HG02938 (cell line): ENCODE results near the gene TBC1D24.
"Not testable (repeated sequence)": the region's sequence is repeated elsewhere in the genome, so short reads cannot be mapped to it uniquely, and the experiment has no call there.

Experiments
- ATAC-seq: cut with Tn5 transposase; IDR thresholded peaks from one replicate; pipeline ENCODE4 v1.9.1; 2021; ENCODE audit warnings: mild to moderate bottlenecking, moderate library complexity; ENCODE audit not compliant: unreplicated experiment

The TBC1D24 gene

DNA sequence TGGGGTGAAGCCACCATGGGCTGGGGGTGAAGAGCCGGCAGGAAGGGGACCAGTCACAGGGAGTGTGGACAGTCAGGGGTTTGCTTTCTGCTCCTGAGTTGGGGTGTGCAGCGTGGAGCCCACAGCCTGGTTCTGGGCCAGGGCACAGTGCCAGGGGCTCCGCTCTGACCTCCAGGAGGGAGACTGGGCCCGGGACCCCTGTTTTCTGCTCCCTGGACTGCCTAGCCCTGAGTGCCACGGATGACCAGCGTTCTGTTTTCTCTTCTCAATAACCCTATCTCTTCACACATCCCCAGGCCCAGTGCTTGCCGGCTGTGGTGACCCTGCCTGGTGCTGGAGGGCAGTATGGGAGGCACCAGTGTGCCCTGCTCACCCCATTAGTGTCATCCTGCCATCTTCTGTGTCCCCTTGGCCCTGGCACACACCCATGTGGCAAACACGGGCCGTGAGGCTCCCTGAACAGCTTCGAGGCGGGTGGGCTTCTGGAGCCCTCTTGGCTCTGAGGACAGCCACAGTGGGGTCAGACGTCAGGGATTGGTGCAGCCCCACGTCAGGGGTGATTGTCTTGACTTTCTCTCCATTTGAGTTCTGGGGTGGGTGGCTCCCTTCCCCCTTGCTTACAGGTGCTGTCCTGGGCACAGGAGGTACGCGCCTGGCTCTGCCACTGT lies 55.2 kb downstream of the TBC1D24 start:
- no peak for ATAC-seq

DNA sequence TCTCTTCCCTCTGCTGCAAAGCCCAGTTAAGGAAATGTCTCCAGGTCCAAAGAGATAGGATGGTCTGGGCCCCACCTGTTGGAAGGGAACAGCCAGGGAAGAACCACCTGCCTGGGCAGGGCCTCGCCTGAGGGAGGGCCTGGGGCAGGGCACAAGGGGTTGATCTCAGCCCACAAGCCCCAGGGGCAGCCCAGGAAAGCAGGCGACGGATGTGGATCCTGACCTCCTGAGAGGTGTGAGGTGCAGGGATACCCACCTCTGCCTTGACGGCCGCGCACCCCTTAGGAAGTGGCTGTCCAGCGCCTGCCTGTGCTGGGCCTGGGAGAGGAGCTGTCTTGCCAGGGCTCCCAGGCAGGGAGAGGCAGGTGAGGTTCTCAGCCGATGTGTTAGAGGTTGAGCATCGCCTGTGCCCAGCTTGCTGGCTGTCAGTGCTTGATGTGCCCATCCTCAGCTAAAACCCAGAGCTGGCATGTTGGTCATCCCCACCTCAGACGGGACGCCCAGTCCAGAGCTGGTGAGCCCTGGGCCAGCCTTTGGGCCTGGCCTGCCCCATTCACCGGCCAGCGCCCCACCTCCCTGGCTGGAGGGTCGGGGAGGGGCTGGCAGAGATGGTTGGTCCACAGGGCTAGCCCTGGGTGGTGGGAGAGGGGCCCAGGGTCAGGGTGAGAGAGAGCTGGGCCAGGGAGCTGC lies 55.8 kb downstream of the TBC1D24 start:
- no peak for ATAC-seq

DNA sequence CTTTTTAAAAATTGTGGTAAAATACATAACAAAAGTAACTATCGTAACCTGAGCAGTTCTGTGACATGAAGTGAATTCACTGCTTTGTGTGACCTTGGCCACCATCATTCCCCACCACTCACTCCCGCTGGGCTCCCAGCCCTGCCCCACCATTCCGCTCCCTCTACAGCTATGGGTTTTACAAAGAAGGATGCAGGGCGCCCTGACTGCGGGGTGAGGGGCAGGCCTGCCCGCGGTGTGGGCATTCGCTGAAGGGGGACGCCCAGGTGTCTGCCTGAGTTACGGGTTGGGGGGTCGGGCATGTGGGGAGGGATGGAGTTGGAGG lies 56.4 kb downstream of the TBC1D24 start, which contains the start of gene CEMP1:
CEMP1 (minus strand) TSS at position 38 of the 325 bp plus-strand sequence. CDS start 335 bp downstream, outside the sequence.
- no peak for ATAC-seq

DNA sequence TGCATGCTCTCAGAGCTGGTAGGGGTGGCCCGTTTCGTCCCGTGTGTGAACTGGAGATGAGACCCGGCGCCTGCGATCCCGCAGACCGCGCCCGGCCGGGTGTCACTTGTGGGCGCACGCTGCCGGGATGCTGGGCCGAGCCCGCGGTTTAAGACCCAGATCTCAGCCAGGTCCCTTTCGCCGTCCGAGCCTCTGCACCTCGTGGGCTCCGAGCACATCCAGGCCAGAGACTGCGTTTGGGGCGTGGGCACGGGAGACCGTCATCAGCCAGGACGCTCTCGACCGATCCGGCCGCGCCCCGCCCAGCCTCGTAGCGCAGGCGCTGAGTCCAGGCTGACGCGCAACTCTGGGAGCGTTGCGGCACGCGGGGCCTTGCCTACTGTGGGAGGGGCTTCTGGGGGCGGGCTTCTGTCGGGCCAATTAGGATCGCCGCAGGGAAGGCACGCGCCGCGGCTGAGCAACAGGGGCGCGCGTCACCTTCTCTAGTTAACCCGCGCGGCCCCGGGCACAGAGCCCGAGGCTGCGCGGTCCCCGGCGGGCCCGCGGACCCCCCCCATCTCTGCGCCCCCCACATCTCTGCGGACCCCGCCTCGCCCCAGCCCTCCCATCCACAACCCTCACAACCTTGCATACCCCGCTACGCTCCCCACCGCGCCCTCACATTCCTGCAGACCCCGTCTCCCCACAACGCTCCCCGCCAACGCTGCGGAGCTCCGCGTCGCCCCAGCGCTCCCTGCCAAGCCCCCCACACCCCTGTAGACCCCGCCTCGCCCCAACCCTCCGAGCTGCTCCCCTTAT lies 57.0 kb downstream of the TBC1D24 start:
- ATAC-seq = peak; percentile 74

DNA sequence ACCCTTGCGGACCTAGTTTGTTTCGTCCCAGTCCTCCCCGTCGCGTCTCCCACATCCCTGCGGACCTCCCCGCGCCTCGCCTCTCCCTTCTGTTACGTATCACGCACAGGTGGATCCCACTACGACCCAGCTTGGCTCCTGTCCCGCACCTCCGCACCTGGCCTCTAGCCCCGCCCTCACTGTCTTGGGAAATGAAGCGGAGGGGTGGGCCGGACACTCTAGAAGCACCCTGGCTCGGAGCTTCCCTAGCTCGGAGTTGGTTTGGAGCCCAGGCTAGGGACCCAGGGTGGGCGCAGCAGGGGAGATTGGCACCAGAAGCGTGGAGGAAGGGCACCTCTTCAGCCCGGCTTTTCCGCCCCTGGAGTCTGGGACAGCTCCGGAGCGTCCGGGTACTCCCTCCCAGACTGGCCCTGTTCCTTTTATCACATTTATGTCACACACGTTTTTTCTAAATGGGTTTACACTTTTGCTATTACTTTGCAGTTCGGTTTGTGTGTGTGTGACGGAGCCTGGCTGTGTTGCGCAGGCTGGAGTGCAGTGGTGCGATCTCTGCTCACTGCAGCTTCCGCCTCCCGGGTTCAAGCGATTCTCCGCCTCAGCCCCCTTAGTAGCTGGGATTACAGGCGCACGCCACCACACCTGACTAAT lies 57.7 kb downstream of the TBC1D24 start:
- no peak for ATAC-seq

DNA sequence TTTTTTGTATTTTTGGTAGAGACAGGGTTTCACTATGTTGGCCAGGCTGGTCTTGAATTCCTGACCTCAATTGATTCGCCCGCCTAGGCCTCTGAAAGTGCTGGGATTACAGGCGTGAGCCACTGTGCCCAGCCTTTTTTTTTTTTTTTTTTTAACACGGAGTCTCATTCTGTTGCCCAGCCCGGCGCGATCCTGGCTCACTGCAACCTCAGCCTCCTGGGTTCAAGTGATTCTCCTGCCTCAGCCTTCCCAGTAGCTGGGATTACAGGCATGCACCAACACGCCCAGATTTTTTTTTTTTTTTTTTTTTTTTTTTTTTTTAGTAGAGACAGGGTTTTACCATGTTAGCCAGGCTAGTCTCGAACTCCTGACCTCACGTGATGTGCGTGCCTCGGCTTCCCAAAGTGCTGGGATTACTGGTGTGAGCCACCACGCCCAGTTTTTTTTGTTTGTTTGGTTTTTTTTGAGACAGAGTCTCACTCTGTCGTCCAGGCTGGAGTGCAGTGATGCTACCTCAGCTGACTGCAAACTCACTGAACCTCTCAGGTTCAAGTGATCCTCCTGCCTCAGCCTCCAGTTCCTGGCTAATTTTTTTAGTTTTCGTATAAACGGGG lies 58.3 kb downstream of the TBC1D24 start:
- ATAC-seq = not testable (repeated sequence)

DNA sequence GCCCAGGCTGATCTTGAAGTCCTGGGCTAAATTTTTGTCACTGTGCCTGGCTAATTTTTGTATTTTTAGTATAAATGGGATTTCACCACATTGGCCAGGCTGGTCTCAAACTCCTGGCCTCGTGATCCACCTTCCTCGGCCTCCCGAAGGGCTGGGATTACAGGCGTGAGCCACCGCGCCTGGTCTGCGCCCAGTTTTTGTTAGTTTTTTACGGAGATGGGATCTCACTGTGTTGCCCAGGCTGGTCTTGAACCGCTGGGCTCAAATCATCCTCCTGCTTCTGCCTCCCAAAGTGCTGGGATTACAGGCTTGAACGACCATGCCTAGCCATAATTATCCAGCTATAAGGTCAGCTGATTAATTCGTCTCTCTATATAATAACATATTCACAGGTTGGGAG lies 59.0 kb downstream of the TBC1D24 start:
- ATAC-seq = no peak

DNA sequence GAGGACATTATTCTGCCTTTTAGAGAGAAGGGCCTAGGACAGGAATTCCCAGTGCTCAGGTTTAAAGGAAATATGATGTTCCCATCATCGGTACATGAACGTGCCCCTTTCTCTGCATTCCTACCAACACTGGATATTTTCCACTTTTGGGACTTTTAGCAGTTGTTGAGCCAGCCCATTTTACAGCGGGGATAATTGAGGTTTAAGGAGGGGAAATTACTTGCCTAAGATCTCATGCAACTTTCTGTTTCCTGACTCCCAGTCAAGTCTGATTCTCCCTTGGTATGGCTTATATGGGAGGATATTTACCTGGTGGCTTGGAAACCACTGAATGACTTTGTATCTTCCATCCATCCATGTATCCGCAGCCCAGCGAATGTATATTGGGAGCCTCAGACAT lies 59.4 kb downstream of the TBC1D24 start:
- not testable (repeated sequence) for ATAC-seq

DNA sequence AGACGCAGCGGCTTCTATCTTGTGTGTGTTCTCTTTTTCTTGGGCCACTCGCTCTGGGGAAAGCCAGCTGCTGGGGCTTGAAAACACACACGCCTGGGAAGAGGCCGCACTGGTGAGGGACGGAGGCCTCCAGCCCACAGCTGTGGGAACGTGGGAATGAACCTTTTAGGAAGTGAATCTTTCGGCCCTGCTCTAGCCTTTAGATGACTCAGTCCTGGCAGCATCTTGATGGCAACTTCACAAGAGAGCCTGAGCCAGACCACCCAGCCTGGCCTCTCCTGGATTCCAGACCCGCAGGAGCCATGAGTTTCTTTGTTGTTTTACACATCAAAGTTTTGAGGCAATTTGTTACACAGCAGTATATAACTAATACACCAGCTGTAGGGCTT lies 60.7 kb downstream of the TBC1D24 start:
- no peak for ATAC-seq

DNA sequence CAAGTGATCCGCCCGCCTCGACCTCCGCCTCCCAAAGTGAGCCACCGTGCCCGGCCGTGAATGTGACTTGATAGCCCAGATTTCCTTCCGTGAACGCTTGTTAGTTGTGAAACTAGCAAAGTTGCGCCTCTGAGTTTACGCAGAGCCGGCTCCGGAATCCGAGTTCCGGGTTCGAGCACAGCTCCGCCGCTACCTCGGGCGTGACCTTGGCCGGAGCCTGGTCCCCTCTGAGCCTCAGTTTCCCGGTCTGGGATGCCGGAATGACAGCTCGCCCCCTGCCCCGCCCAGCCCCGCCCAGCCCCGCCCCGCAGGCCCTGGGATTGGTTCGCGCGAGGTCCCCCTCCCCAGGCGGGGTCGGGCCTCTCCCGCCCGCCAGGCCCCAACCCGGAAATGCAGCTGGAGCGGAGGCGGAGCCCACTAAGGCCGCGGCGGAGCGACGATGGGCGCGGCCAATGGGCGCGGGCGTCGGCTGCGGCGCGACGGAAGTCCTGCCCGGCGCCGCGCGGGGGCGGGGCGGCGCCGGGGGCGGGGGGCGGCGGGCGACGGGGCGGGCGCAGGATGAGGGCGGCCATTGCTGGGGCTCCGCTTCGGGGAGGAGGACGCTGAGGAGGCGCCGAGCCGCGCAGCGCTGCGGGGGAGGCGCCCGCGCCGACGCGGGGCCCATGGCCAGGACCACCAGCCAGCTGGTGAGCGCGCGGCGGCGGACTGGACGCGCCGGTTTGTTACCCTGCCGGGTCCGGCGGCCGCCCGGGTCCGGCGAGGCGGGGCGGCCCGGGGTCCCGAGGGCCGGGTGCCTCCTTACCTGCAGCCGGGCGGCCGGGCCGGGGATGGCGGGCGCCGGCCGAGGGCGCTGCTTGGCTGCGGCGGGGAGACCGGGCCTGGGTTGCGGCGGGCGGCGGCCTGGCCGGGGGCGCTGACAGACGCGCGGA lies 62.8 kb downstream of the TBC1D24 start, which contains the start of gene PDPK1:
PDPK1 (plus strand) TSS at position 571 of the 929 bp plus-strand sequence; CDS start at position 663, 92 bp downstream.
- ATAC-seq = peak; percentile 63

DNA sequence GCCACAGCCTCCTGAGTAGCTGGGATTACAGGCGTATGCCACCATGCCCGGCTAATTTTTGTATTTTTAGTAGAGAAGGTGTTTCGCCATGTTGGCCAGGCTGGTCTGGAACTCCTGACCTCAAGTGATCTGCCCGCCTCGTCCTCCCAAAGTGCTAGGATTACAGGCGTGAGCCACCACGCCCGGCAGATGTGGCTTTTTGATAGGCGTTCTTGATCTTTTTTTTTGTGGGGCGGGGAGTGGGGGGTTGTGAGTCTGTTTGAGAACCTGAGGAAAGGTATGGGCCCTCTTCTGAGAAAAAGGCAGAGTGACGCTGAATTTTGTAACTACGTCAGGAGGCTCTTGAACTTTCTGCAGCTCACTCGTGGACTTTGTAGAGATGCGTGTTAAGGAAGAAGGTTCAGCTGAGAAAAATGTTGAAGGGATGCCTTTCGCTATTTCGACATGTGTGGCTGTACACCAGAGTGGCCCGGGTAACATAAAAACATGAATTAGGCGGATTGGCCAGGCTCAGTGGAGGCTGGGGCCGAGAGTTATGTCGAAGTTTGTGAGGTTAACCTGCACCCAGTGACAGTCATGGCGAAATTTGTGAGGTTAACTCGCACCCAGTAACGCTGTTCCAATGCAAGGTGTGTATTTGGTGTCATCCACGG lies 64.4 kb downstream of the TBC1D24 start:
- ATAC-seq = not testable (repeated sequence)

DNA sequence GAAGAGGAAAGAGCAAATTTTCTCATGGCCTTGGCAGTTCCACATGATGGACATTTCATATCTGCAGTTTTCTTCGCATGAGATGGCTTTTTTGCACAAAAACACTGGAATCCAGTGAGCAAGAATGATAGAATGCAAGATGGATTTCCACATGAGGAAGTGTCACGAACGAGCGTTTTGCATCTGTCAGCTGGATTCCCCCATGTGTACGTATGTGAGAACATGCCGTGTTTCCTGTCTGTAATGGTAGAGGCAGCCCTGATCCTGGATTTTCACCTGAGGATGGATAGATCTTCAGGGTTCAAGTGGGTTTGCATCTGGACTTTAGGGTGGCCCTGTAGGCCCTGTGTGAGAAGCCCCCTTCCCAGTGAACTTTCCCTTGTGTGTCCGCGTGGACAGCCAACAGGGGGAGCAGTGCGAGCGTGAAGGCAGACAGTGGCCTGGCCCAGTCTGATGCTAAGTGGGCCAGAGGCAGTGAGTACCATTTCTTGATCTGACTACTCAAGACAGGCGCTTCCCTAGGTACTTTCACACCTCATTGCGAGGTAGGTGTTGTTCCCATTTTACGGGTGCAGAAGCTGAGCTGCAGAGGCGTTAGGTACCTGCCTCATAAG lies 65.0 kb downstream of the TBC1D24 start:
- not testable (repeated sequence) for ATAC-seq

DNA sequence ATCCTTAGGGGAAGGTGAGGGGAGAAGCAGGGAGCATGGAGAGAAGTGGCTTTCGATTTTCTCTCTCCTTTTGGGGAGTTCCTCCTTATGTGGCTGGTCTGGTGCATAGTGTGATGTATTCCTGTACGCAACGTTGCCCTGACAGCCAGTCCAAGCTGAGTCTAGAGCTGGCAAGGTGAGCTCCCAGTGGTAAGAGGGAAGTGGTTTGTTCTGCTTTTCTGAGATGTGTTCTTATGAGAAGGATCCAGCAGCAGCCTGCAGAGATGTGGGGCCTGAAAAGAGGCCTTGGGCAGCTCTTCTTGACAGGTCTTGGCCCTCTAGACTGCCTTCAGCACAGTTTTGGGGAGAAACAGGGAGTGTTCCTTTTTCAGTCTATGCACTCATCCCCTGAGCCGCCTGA lies 66.0 kb downstream of the TBC1D24 start:
- ATAC-seq = not testable (repeated sequence)

DNA sequence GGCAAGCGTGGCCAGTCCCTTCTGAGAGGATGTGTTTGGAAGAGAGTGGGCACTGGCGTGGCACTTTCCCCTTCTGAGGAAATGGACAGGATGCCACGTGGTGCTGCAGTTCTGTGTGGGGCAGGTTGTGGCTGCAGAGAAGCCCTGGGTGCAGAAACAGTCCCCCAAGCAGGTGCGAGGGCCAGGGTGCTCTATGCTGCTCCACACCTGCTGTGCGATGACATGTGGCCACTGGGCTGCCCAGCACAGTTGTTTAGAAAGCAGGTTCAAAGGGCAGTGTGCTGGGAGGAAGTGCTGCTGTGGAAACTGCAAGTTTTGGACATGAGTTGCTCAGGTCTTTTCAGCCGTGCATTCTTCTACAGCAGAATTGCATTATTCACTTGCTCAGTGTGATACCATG lies 66.5 kb downstream of the TBC1D24 start:
- not testable (repeated sequence) for ATAC-seq

DNA sequence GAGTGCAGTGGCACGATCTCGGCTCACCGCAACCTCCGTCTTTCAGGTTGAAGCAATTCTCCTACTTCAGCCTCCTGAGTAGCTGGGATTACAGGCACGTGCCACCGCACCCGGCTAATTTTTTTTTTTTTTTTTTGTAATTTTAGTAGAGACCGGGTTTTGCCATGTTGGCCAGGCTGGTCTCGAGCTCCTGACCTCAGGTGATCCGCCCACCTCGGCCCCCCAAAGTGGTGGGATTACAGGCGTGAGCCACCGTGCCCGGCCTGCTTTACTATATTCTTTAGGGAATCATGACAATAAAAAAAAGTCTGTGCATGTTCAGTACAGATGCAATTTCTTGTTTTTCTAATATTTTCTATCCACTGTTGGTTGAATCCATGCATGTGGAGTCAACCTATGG lies 68.8 kb downstream of the TBC1D24 start:
- not testable (repeated sequence) for ATAC-seq

DNA sequence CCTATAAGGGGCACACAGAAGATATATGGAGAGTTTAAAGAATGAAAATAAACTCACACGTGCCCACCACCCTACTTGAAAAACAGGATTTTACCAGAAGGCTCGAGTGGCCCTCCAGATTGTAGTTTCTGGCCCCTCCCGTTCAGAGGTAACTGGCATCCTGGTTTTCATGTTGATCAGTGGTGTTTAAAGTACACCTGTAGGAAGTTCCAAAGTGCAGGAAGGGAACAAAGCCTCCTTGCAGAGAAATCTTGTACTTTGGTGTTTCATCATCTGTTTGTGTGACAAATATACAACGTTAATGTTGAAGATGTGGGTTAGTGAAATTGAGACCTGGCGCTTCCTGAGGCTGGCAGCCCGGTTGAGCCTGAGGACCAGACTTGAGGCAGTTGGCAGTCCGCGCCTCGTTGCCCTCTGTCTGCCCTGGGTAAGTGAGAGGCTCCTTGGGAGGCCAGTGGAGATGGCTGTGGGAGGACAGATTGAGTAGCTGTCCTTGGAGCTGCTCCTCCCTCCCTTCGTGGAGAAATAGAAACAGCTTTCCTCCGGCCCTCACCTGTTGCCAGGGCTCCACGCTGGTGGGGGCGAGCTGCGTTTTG lies 75.5 kb downstream of the TBC1D24 start:
- not testable (repeated sequence) for ATAC-seq

DNA sequence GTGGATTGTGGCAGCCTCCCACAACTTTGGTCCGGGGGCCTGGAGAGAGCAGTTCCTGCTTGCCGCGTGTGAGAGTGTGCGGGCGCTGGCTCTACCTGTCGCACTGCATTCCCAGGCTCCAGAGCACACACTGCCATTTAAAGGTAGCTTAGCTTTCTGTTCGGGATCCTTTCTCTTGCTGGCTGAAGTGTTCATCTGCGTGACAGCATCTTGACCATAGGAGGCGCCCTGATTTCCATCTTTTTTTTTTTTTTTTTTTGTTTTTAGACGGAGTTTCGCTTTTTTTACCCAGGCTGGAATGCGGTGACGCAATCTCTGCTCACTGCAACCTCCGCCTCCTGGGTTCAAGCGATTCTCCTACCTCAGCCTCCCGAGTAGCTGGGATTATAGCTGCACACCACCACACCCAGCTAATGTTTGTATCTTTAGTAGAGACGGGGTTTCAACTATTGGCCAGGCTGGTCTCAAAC lies 76.5 kb downstream of the TBC1D24 start:
- ATAC-seq = not testable (repeated sequence)
